ENCODE measurements around the gene ELP1. TPM values are rescaled to one million over a fixed set of nuclear protein-coding genes. Genes with fewer than 3 reads are reported as not detected.
A peak's percentile ranks its signal among the peaks of the same experiment; 100 is the strongest.
"Not testable (repeated sequence)": the region's sequence is repeated elsewhere in the genome, so short reads cannot be mapped to it uniquely, and the experiment has no call there.

Gene ELP1
- 10 to 100 TPM; 25.5 to 29.2 TPM for total RNA-seq

GRCh38 chr9:108933718-108934322 lies at the start of gene ELP1:
ELP1 (minus strand) TSS chr9:108934124; CDS start chr9:108931146, 2,978 bp downstream.
- Mint-ChIP-seq H3K36me3 (peaks cover 16% of the 10 kb centered on the region), H3K4me1 (ENCODE audit: low read depth) (peaks cover 25% of the 10 kb centered on the region), H3K4me3 (peak within 1 kb of the TSS; percentile 95), H3K27me3 (no peaks in the 10 kb centered on the region), H3K9me3 (no peaks in the 10 kb centered on the region), H3K27ac (peak within 1 kb of the TSS; percentile 92)
- POLR2A ChIA-PET: no interaction called here
- intact Hi-C loops (cut with micrococcal nuclease): loop anchor here (1.0 to 10.0 kb wide), 7 partner anchors 47 to 1652 kb away; partner anchors contain the start of genes CTNNAL1, EPB41L4B, RAD23B and TXN
- DNase-seq: peak; percentile 95
- CTCF ChIA-PET: no interaction called here

- intact Hi-C loops (cut with micrococcal nuclease): no loop called here
- H3K9me3 Mint-ChIP-seq: no peaks in the 10 kb centered on the region
- no peak overlapping the region for H3K27ac Mint-ChIP-seq
- H3K4me3 Mint-ChIP-seq: no peak overlapping the region
- no peaks in the 10 kb centered on the region for H3K36me3 Mint-ChIP-seq
- H3K27me3 Mint-ChIP-seq: no peaks in the 10 kb centered on the region
- H3K4me1 Mint-ChIP-seq (ENCODE audit: low read depth): no peaks in the 10 kb centered on the region
- CTCF ChIA-PET: no interaction called here
- DNase-seq: no peak
- POLR2A ChIA-PET: no interaction called here
These were observed 47.0 kb upstream of the ELP1 start for GRCh38 chr9:108980893-108981292.

GRCh38 chr9:108978205-108978604 lies 44.3 kb upstream of the ELP1 start:
- no peak for DNase-seq
- Mint-ChIP-seq H3K4me1 (ENCODE audit: low read depth) (no peaks in the 10 kb centered on the region), H3K27me3 (no peaks in the 10 kb centered on the region), H3K27ac (no peak overlapping the region), H3K4me3 (no peak overlapping the region), H3K36me3 (no peaks in the 10 kb centered on the region), H3K9me3 (no peaks in the 10 kb centered on the region)
- ChIA-PET CTCF (no interaction called here), POLR2A (no interaction called here)
- intact Hi-C loops (cut with micrococcal nuclease): no loop called here

GRCh38 chr9:108973895-108974294 lies 40.0 kb upstream of the ELP1 start:
- Mint-ChIP-seq H3K4me1 (ENCODE audit: low read depth) (no peaks in the 10 kb centered on the region), H3K36me3 (peaks cover 6% of the 10 kb centered on the region), H3K27ac (no peak overlapping the region), H3K4me3 (no peak overlapping the region), H3K9me3 (peaks cover 12% of the 10 kb centered on the region), H3K27me3 (no peaks in the 10 kb centered on the region)
- no peak for DNase-seq
- ChIA-PET CTCF (no interaction called here), POLR2A (no interaction called here)
- intact Hi-C loops (cut with micrococcal nuclease): no loop called here

GRCh38 chr9:108972626-108973209 lies 38.8 kb upstream of the ELP1 start:
- no peak overlapping the region for H3K4me3 Mint-ChIP-seq
- ChIA-PET CTCF (no interaction called here), POLR2A (no interaction called here)
- intact Hi-C loops (cut with micrococcal nuclease): no loop called here
- peaks cover 6% of the 10 kb centered on the region for H3K36me3 Mint-ChIP-seq
- H3K4me1 Mint-ChIP-seq (ENCODE audit: low read depth): no peaks in the 10 kb centered on the region
- H3K27ac Mint-ChIP-seq: no peak overlapping the region
- H3K27me3 Mint-ChIP-seq: no peaks in the 10 kb centered on the region
- H3K9me3 Mint-ChIP-seq: peaks cover 12% of the 10 kb centered on the region
- no peak for DNase-seq

GRCh38 chr9:108972186-108972585 lies 38.3 kb upstream of the ELP1 start:
- no peaks in the 10 kb centered on the region for H3K4me1 Mint-ChIP-seq (ENCODE audit: low read depth)
- H3K36me3 Mint-ChIP-seq: peaks cover 6% of the 10 kb centered on the region
- no peak overlapping the region for H3K4me3 Mint-ChIP-seq
- intact Hi-C loops (cut with micrococcal nuclease): no loop called here
- CTCF ChIA-PET: no interaction called here
- DNase-seq: no peak
- H3K9me3 Mint-ChIP-seq: peaks cover 12% of the 10 kb centered on the region
- no peaks in the 10 kb centered on the region for H3K27me3 Mint-ChIP-seq
- POLR2A ChIA-PET: no interaction called here
- H3K27ac Mint-ChIP-seq: no peak overlapping the region

- H3K27ac Mint-ChIP-seq; H3K27me3 Mint-ChIP-seq; intact Hi-C loops (cut with micrococcal nuclease); POLR2A ChIA-PET; H3K4me1 Mint-ChIP-seq (ENCODE audit: low read depth); CTCF ChIA-PET; H3K36me3 Mint-ChIP-seq; DNase-seq; H3K4me3 Mint-ChIP-seq: not testable (repeated sequence)
- H3K9me3 Mint-ChIP-seq: peaks cover 12% of the 10 kb centered on the region
These were observed 37.5 kb upstream of the ELP1 start for GRCh38 chr9:108971392-108971791.

GRCh38 chr9:108967916-108968315 lies 34.0 kb upstream of the ELP1 start:
- Mint-ChIP-seq H3K9me3 (peaks cover 12% of the 10 kb centered on the region), H3K27me3 (no peaks in the 10 kb centered on the region), H3K4me1 (ENCODE audit: low read depth) (no peaks in the 10 kb centered on the region), H3K36me3 (peaks cover 6% of the 10 kb centered on the region), H3K4me3 (no peak overlapping the region), H3K27ac (no peak overlapping the region)
- ChIA-PET POLR2A (no interaction called here), CTCF (no interaction called here)
- intact Hi-C loops (cut with micrococcal nuclease): no loop called here
- DNase-seq: no peak

GRCh38 chr9:108963459-108964143 lies 29.7 kb upstream of the ELP1 start:
- Mint-ChIP-seq H3K27ac (no peak overlapping the region), H3K27me3 (no peaks in the 10 kb centered on the region), H3K4me3 (no peak overlapping the region), H3K4me1 (ENCODE audit: low read depth) (no peaks in the 10 kb centered on the region), H3K9me3 (no peaks in the 10 kb centered on the region), H3K36me3 (no peaks in the 10 kb centered on the region)
- ChIA-PET CTCF (interaction anchor here (0.9 kb wide), 1 partner anchor 10 kb away, joined by 4 read pairs; no protein-coding TSS in a partner anchor), POLR2A (no interaction called here)
- no peak for DNase-seq
- intact Hi-C loops (cut with micrococcal nuclease): no loop called here

- POLR2A ChIA-PET: no interaction called here
- H3K4me1 Mint-ChIP-seq (ENCODE audit: low read depth): no peaks in the 10 kb centered on the region
These were observed 27.2 kb upstream of the ELP1 start for GRCh38 chr9:108961151-108961550.

GRCh38 chr9:108960331-108960730 lies 26.4 kb upstream of the ELP1 start:
- intact Hi-C loops (cut with micrococcal nuclease): no loop called here
- Mint-ChIP-seq H3K27me3 (no peaks in the 10 kb centered on the region), H3K4me1 (ENCODE audit: low read depth) (no peaks in the 10 kb centered on the region), H3K27ac (no peak overlapping the region), H3K4me3 (no peak overlapping the region), H3K36me3 (no peaks in the 10 kb centered on the region), H3K9me3 (no peaks in the 10 kb centered on the region)
- no peak for DNase-seq
- ChIA-PET POLR2A (no interaction called here), CTCF (no interaction called here)

More at GRCh38 chr9:108961151-108961550, 27.2 kb upstream of the ELP1 start:
- Mint-ChIP-seq H3K9me3 (no peaks in the 10 kb centered on the region), H3K36me3 (no peaks in the 10 kb centered on the region), H3K4me3 (no peak overlapping the region), H3K27me3 (no peaks in the 10 kb centered on the region), H3K27ac (no peak overlapping the region)
- no peak for DNase-seq
- intact Hi-C loops (cut with micrococcal nuclease): no loop called here
- CTCF ChIA-PET: no interaction called here

GRCh38 chr9:108956631-108957026 lies 22.7 kb upstream of the ELP1 start:
- Mint-ChIP-seq H3K36me3 (peaks cover 2% of the 10 kb centered on the region), H3K4me1 (ENCODE audit: low read depth) (peaks cover 2% of the 10 kb centered on the region), H3K27ac (no peak overlapping the region), H3K4me3 (no peak overlapping the region), H3K9me3 (no peaks in the 10 kb centered on the region), H3K27me3 (no peaks in the 10 kb centered on the region)
- intact Hi-C loops (cut with micrococcal nuclease): no loop called here
- POLR2A ChIA-PET: no interaction called here
- CTCF ChIA-PET: no interaction called here
- DNase-seq: no peak

Data from activated CD4-positive, alpha-beta memory T cell treated with anti-CD3 and anti-CD28 coated beads for 36 hours (primary cell).